ENCODE results near the gene DPT. TPM values are rescaled to one million over a fixed set of nuclear protein-coding genes. Genes with fewer than 3 reads are reported as not detected.
"Not testable (repeated sequence)": the region's sequence is repeated elsewhere in the genome, so short reads cannot be mapped to it uniquely, and the experiment has no call there.

Gene DPT
- total RNA-seq, 1 experiment from 2014 or later = not detected

GRCh38 chr1:168772428-168773060 is 43.5 kb upstream of the DPT start:
- H3K4me2 ChIP-seq = no peak overlapping the region
- CTCF ChIA-PET = no interaction called here

DNA sequence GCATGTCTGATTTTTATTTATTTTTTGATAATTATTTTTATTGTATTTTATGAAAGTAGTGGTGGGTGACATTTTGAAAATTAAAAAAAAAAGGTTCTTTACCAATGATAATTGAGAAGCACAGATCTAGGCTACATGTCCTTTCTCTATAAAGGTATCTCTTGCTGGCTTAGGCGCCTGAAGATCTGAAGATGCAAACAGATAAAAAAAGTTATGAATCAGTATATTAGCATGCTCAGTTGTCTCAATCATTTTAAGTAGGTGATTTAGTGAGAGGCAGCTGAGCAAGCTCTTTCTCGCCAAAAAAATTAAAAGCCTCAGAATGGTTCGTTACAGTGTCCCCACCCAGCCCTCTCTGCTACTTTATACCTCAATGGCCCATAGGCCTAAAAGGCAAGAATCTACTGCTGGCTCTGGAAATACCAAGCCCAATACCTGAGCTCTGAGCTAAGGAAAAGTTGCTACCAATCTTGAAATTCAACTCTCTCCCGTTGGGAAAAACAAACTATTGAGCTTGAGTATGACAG is 42.2 kb upstream of the DPT start:
- ChIA-PET POLR2A (ENCODE audit: unreplicated experiment) (no interaction called here), CTCF (no interaction called here)
- no peaks in the 10 kb centered on the region for H3K79me2 ChIP-seq (ENCODE audit: low read depth)
- H3K4me3 ChIP-seq = no peak overlapping the region
- no peaks in the 10 kb centered on the region for H3K9me2 ChIP-seq (ENCODE audit: insufficient read depth)
- no peaks in the 10 kb centered on the region for H3K9me3 ChIP-seq (ENCODE audit: insufficient read depth, low read depth)
- no peak overlapping the region for H2AFZ ChIP-seq
- TF ChIP-seq, protein P1, sequence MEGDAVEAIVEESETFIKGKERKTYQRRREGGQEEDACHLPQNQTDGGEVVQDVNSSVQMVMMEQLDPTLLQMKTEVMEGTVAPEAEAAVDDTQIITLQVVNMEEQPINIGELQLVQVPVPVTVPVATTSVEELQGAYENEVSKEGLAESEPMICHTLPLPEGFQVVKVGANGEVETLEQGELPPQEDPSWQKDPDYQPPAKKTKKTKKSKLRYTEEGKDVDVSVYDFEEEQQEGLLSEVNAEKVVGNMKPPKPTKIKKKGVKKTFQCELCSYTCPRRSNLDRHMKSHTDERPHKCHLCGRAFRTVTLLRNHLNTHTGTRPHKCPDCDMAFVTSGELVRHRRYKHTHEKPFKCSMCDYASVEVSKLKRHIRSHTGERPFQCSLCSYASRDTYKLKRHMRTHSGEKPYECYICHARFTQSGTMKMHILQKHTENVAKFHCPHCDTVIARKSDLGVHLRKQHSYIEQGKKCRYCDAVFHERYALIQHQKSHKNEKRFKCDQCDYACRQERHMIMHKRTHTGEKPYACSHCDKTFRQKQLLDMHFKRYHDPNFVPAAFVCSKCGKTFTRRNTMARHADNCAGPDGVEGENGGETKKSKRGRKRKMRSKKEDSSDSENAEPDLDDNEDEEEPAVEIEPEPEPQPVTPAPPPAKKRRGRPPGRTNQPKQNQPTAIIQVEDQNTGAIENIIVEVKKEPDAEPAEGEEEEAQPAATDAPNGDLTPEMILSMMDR (conservative IDR thresholded peaks at IDR 0.05) = no peak
- no peak for TF ChIP-seq EZH2 (IDR thresholded peaks at IDR 0.05; ENCODE audit: low read depth)
- no peak for DNase-seq
- H3K4me1 ChIP-seq (replicated peaks; ENCODE audit: insufficient read depth) = no peaks in the 10 kb centered on the region
- H4K20me1 ChIP-seq (ENCODE audit: insufficient read depth) = no peaks in the 10 kb centered on the region
- BruUV-seq (replicated peaks) = no TSS peak
- intact Hi-C loops (cut with micrococcal nuclease; ENCODE audit: unreplicated experiment) = no loop called here
- no peak overlapping the region for H3K4me2 ChIP-seq
- no peak overlapping the region for H3K27ac ChIP-seq
- H3K27me3 ChIP-seq (ENCODE audit: insufficient read depth, low read depth) = no peaks in the 10 kb centered on the region
- no peaks in the 10 kb centered on the region for H3F3A ChIP-seq (ENCODE audit: insufficient read depth, low read depth)
- H3K36me3 ChIP-seq (ENCODE audit: low read depth) = no peaks in the 10 kb centered on the region

More at GRCh38 chr1:168772428-168773060, 43.5 kb upstream of the DPT start:
- H3K36me3 ChIP-seq (ENCODE audit: low read depth) = no peaks in the 10 kb centered on the region
- H3F3A ChIP-seq (ENCODE audit: insufficient read depth, low read depth) = no peaks in the 10 kb centered on the region
- no peaks in the 10 kb centered on the region for H3K9me3 ChIP-seq (ENCODE audit: insufficient read depth, low read depth)
- POLR2A ChIA-PET (ENCODE audit: unreplicated experiment) = interaction anchor here (0.6 kb wide), 1 partner anchor 110 kb away, joined by 3 read pairs; no protein-coding TSS in a partner anchor
- H3K4me3 ChIP-seq = no peak overlapping the region
- no peaks in the 10 kb centered on the region for H3K79me2 ChIP-seq (ENCODE audit: low read depth)
- no TSS peak for BruUV-seq (replicated peaks)
- TF ChIP-seq EZH2 (IDR thresholded peaks at IDR 0.05; ENCODE audit: low read depth) = no peak
- TF ChIP-seq, protein P1 (conservative IDR thresholded peaks at IDR 0.05) = no peak
- no peaks in the 10 kb centered on the region for H3K9me2 ChIP-seq (ENCODE audit: insufficient read depth)
- no peak overlapping the region for H3K27ac ChIP-seq
- intact Hi-C loops (cut with micrococcal nuclease; ENCODE audit: unreplicated experiment) = no loop called here
- DNase-seq = no peak
- H2AFZ ChIP-seq = no peak overlapping the region
- no peaks in the 10 kb centered on the region for H3K27me3 ChIP-seq (ENCODE audit: insufficient read depth, low read depth)
- no peaks in the 10 kb centered on the region for H3K4me1 ChIP-seq (replicated peaks; ENCODE audit: insufficient read depth)
- no peaks in the 10 kb centered on the region for H4K20me1 ChIP-seq (ENCODE audit: insufficient read depth)

GRCh38 chr1:168769893-168770292 is 40.9 kb upstream of the DPT start:
- H3K9me3 ChIP-seq (ENCODE audit: insufficient read depth, low read depth); H3K36me3 ChIP-seq (ENCODE audit: low read depth); POLR2A ChIA-PET (ENCODE audit: unreplicated experiment); H3K79me2 ChIP-seq (ENCODE audit: low read depth); H2AFZ ChIP-seq; CTCF ChIA-PET; H3K4me2 ChIP-seq; H3K27me3 ChIP-seq (ENCODE audit: insufficient read depth, low read depth); H3K9me2 ChIP-seq (ENCODE audit: insufficient read depth); intact Hi-C loops (cut with micrococcal nuclease; ENCODE audit: unreplicated experiment); BruUV-seq (replicated peaks); H4K20me1 ChIP-seq (ENCODE audit: insufficient read depth); DNase-seq; H3K27ac ChIP-seq; H3K4me1 ChIP-seq (replicated peaks; ENCODE audit: insufficient read depth); H3F3A ChIP-seq (ENCODE audit: insufficient read depth, low read depth); H3K4me3 ChIP-seq: not testable (repeated sequence)
